Type B pancreatic cell (in vitro differentiated cells): Measurements from ENCODE around the gene CPED1. TPM values are rescaled to one million over a fixed set of nuclear protein-coding genes. Genes with fewer than 3 reads are reported as not detected.

Experiments used
- DNase-seq: peaks from one replicate; pipeline ENCODE4 v3.0.0; 2021; ENCODE audit warnings: mixed read lengths; ENCODE audit not compliant: unreplicated experiment; ENCODE audit errors: extremely low spot score
- H3K27ac Mint-ChIP-seq: 2 replicates; pipeline ENCODE4 v1.8.0; 2021; ENCODE audit warnings: mild to moderate bottlenecking, mixed read lengths
- H3K27me3 Mint-ChIP-seq: 2 replicates; pipeline ENCODE4 v1.8.0; 2021; ENCODE audit warnings: mixed read lengths
- H3K36me3 Mint-ChIP-seq: 2 replicates; pipeline ENCODE4 v1.8.0; 2021; ENCODE audit warnings: mixed read lengths
- H3K4me1 Mint-ChIP-seq: one replicate; pipeline ENCODE4 v1.8.0; 2021; ENCODE audit warnings: mixed read lengths; ENCODE audit not compliant: unreplicated experiment
- H3K4me3 Mint-ChIP-seq: 2 replicates; pipeline ENCODE4 v1.8.0; 2021; ENCODE audit warnings: mild to moderate bottlenecking, mixed read lengths
- H3K9me3 Mint-ChIP-seq: 2 replicates; pipeline ENCODE4 v1.8.0; 2021; ENCODE audit warnings: mixed read lengths
- total RNA-seq: library from RNA; stranded (reverse); gene quantifications from 2 replicates; pipeline ENCODE4 v1.2.1, GENCODE V29; 2021; ENCODE audit warnings: low replicate concordance
- TF ChIP-seq, protein P1 (sequence below): fragments of 200-600 bp; sonication (generic); conservative IDR thresholded peaks from 2 replicates; pipeline ENCODE4 v1.5.0; 2021; ENCODE audit warnings: antibody characterized with exemption, mild to moderate bottlenecking

Gene CPED1
- total RNA-seq, 1 donor from 2014 or later: 45.4 TPM

GRCh38 chr7:120986650-120987049, 1.9 kb upstream of the CPED1 start:
- Mint-ChIP-seq H3K4me1 (peaks cover 25% of the 10 kb centered on the region), H3K27me3 (peaks cover 31% of the 10 kb centered on the region), H3K36me3 (no peaks in the 10 kb centered on the region), H3K27ac (no peak overlapping the region), H3K4me3 (no peak overlapping the region), H3K9me3 (no peaks in the 10 kb centered on the region)
- DNase-seq: no peak
- TF ChIP-seq, protein P1, sequence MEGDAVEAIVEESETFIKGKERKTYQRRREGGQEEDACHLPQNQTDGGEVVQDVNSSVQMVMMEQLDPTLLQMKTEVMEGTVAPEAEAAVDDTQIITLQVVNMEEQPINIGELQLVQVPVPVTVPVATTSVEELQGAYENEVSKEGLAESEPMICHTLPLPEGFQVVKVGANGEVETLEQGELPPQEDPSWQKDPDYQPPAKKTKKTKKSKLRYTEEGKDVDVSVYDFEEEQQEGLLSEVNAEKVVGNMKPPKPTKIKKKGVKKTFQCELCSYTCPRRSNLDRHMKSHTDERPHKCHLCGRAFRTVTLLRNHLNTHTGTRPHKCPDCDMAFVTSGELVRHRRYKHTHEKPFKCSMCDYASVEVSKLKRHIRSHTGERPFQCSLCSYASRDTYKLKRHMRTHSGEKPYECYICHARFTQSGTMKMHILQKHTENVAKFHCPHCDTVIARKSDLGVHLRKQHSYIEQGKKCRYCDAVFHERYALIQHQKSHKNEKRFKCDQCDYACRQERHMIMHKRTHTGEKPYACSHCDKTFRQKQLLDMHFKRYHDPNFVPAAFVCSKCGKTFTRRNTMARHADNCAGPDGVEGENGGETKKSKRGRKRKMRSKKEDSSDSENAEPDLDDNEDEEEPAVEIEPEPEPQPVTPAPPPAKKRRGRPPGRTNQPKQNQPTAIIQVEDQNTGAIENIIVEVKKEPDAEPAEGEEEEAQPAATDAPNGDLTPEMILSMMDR: no peak

DNA sequence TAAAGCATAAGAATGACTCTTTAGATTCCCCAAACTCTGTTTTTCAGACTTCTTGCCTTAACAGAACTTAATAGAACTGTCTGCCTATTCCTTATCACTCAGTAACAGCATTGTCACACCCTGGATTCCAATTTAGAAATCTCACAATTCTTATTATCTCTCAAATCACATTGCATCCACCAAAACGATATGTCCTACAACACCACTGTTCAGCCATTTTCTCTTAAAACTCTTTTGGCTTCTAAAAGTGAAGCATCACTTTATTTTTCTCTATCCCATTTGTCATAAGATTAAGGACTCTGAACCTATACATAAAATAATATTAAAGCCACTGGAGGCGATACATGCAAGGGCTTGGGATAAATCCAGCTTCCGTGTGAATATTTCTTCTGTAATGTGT, 1.2 kb upstream of the CPED1 start:
- no peak overlapping the region for H3K4me3 Mint-ChIP-seq
- no peaks in the 10 kb centered on the region for H3K36me3 Mint-ChIP-seq
- H3K27ac Mint-ChIP-seq: peak overlapping the region; percentile 0
- TF ChIP-seq, protein P1: no peak
- no peak for DNase-seq
- H3K27me3 Mint-ChIP-seq: peaks cover 31% of the 10 kb centered on the region
- H3K9me3 Mint-ChIP-seq: no peaks in the 10 kb centered on the region
- peaks cover 25% of the 10 kb centered on the region for H3K4me1 Mint-ChIP-seq

- DNase-seq: peak; percentile 81
- peak overlapping the region; percentile 88 for H3K4me3 Mint-ChIP-seq
- H3K27ac Mint-ChIP-seq: peak overlapping the region; percentile 0
- peaks cover 31% of the 10 kb centered on the region for H3K27me3 Mint-ChIP-seq
- H3K9me3 Mint-ChIP-seq: no peaks in the 10 kb centered on the region
- no peaks in the 10 kb centered on the region for H3K36me3 Mint-ChIP-seq
- TF ChIP-seq, protein P1: peak; percentile 99
- H3K4me1 Mint-ChIP-seq: peaks cover 25% of the 10 kb centered on the region
Observed at GRCh38 chr7:120987683-120988590, 574 bp upstream of the CPED1 start.

- DNase-seq: no peak
- peak overlapping the region; percentile 88 for H3K4me3 Mint-ChIP-seq
- TF ChIP-seq, protein P1: no peak
- H3K36me3 Mint-ChIP-seq: peaks cover 4% of the 10 kb centered on the region
- peaks cover 36% of the 10 kb centered on the region for H3K27me3 Mint-ChIP-seq
- H3K27ac Mint-ChIP-seq: no peak overlapping the region
- H3K9me3 Mint-ChIP-seq: no peaks in the 10 kb centered on the region
- H3K4me1 Mint-ChIP-seq: peaks cover 25% of the 10 kb centered on the region
Observed at GRCh38 chr7:120989257-120990220, 1.0 kb downstream of the CPED1 start.

GRCh38 chr7:120990468-120991118, 2.1 kb downstream of the CPED1 start:
- Mint-ChIP-seq H3K4me1 (peaks cover 20% of the 10 kb centered on the region), H3K27me3 (peaks cover 36% of the 10 kb centered on the region), H3K36me3 (peaks cover 4% of the 10 kb centered on the region), H3K4me3 (peak overlapping the region; percentile 88), H3K9me3 (no peaks in the 10 kb centered on the region), H3K27ac (no peak overlapping the region)
- TF ChIP-seq, protein P1: no peak
- no peak for DNase-seq
